Lower leg skin (tissue), 3 donors: ENCODE data around the gene TMEM214.

ENCODE experiments used
- POLR2A ChIP-seq, 2 donors: fragments of 450-650 bp; IDR thresholded peaks; one replicate each; pipeline ENCODE4 v1.6.1; 2016 to 2017; ENCODE audit warnings: antibody characterized with exemption in 2 of 2, mild to moderate bottlenecking in 1 of 2, moderate library complexity in 1 of 2
- TF ChIP-seq, protein P1 (sequence below), 3 donors: fragments of 450-650 bp; IDR thresholded peaks; one replicate each; pipeline ENCODE4 v1.5.1; 2016; ENCODE audit warnings: antibody characterized with exemption in 3 of 3, mild to moderate bottlenecking in 3 of 3, moderate library complexity in 2 of 3

DNA sequence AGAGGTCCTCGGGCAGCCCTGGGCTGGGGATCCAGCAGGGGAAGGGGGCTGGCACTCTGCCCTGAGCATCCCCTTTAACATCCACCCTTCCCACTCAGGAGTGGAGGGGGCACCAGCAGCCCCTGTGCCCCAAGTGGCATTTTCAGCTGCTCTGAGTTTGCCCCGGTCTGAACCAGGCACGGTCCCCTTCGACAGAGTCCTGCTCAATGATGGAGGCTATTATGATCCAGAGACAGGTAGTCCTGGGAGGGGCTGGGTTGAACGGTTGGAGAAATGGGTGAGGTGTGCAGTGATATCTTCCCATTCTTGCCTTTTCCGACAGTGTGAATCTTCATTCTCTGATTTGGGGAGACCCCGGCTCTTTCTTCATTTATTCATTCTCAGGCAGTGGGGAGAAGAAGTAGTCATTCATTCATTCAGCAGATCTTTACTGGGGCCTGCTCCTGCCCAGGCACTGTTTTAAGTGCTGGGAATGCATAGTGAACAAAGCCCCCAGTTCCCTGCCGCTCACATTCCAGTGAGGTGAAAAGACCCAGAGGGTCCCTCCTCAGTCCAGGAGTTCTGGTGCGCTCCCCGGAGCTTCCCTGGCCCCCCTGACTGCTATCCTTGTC is 52.4 kb downstream of the TMEM214 start:
- TF ChIP-seq, protein P1, sequence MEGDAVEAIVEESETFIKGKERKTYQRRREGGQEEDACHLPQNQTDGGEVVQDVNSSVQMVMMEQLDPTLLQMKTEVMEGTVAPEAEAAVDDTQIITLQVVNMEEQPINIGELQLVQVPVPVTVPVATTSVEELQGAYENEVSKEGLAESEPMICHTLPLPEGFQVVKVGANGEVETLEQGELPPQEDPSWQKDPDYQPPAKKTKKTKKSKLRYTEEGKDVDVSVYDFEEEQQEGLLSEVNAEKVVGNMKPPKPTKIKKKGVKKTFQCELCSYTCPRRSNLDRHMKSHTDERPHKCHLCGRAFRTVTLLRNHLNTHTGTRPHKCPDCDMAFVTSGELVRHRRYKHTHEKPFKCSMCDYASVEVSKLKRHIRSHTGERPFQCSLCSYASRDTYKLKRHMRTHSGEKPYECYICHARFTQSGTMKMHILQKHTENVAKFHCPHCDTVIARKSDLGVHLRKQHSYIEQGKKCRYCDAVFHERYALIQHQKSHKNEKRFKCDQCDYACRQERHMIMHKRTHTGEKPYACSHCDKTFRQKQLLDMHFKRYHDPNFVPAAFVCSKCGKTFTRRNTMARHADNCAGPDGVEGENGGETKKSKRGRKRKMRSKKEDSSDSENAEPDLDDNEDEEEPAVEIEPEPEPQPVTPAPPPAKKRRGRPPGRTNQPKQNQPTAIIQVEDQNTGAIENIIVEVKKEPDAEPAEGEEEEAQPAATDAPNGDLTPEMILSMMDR (IDR thresholded peaks at IDR 0.05): no peak
- no peak for TF ChIP-seq POLR2A (IDR thresholded peaks at IDR 0.05)
